A549 (cell line): Measurements from ENCODE around the gene CACNA1C. TPM values are rescaled to one million over a fixed set of nuclear protein-coding genes. Genes with fewer than 3 reads are reported as not detected.

Experiments used
- ATAC-seq, 2 experiments: fragments of 200-7000 bp in 1 of 2; fragments of >200 bp in 1 of 2; cut with Nextera tagmentation in 1 of 2; cut with Tn5 transposase in 1 of 2; 3 replicates each; pipeline versions ENCODE4 v1.8.0 to v1.9.1; 2018 to 2020; ENCODE audit warnings: mild to moderate bottlenecking in 1 of 2, moderate library complexity in 1 of 2
- CTCF ChIA-PET: fragments of 300-600 bp; sonication (Branson Sonifier 250); formaldehyde crosslinking; extraction: SDS; loops from one replicate; lab custom pipeline; 2021; ENCODE audit warnings: antibody characterized with exemption, inconsistent platforms; lab: Yijun Ruan, JAX
- POLR2A ChIA-PET: fragments of 350-600 bp; formaldehyde crosslinking; extraction: SDS; loops from one replicate; lab custom pipeline; 2021; ENCODE audit warnings: antibody characterized with exemption, inconsistent platforms; lab: Yijun Ruan, JAX
- DNase-seq, 2 experiments: peaks; one replicate each; pipeline versions ENCODE4 v3.0.0 to v3.0.0-alpha.2; 2011 to 2016; ENCODE audit warnings: low read depth in 1 of 2, low spot score in 1 of 2
- FAIRE-seq: peaks from 2 replicates; lab custom pipeline; 2011; peaks lifted over from hg19 to GRCh38; lab: Jason Lieb, UNC
- H3K27ac ChIP-seq, 2 experiments: fragments of >200 bp; sonication (Bioruptor Twin); formaldehyde crosslinking; 3 replicates each; pipeline ENCODE4 v1.5.1; 2016 to 2017
- H3K4me1 ChIP-seq: fragments of >200 bp; sonication (Bioruptor Twin); formaldehyde crosslinking; 3 replicates; pipeline ENCODE4 v1.6.1; 2016
- H3K4me2 ChIP-seq: fragments of >200 bp; sonication (Bioruptor Twin); formaldehyde crosslinking; 3 replicates; pipeline ENCODE4 v1.6.1; 2016
- H3K4me3 ChIP-seq: fragments of >200 bp; sonication (Bioruptor Twin); formaldehyde crosslinking; 3 replicates; pipeline ENCODE4 v1.5.1; 2016
- H3K9me3 ChIP-seq: fragments of >200 bp; sonication (Bioruptor Twin); formaldehyde crosslinking; 3 replicates; pipeline ENCODE4 v1.6.1; 2016
- BHLHE40 ChIP-seq: IDR thresholded peaks from 2 replicates; pipeline ENCODE4 v1.6.1; 2012; ENCODE audit warnings: low read depth, low read length, inconsistent platforms
- CHD4 ChIP-seq: fragments of 200-600 bp; sonication (generic); IDR thresholded peaks from 2 replicates; pipeline ENCODE4 v1.6.1; 2016; ENCODE audit warnings: antibody characterized with exemption, mild to moderate bottlenecking, borderline replicate concordance
- CTCF ChIP-seq: fragments of >200 bp; sonication (Bioruptor Twin); formaldehyde crosslinking; IDR thresholded peaks from 3 replicates; pipeline ENCODE4 v1.5.1; 2016
- EHMT2 ChIP-seq: fragments of 200-600 bp; sonication (generic); IDR thresholded peaks from 2 replicates; pipeline ENCODE4 v1.6.1; 2016; ENCODE audit warnings: antibody characterized with exemption, low read depth, mild to moderate bottlenecking, moderate library complexity
- FOXS1 ChIP-seq: fragments of 250-450 bp; sonication (Bioruptor Pico); IDR thresholded peaks from 2 replicates; pipeline ENCODE4 v1.5.0; 2020; ENCODE audit warnings: mild to moderate bottlenecking, moderate library complexity
- GATA3 ChIP-seq: IDR thresholded peaks from 2 replicates; pipeline ENCODE4 v1.6.1; 2012; ENCODE audit warnings: borderline replicate concordance
- HDAC2 ChIP-seq: fragments of 200-600 bp; sonication (generic); IDR thresholded peaks from 2 replicates; pipeline ENCODE4 v1.6.1; 2016
- HEYL ChIP-seq: fragments of 250-450 bp; sonication (Bioruptor Pico); IDR thresholded peaks from 2 replicates; pipeline ENCODE4 v1.8.0; 2021; ENCODE audit warnings: mild to moderate bottlenecking, moderate library complexity
- HOXA7 ChIP-seq: fragments of 250-450 bp; sonication (Bioruptor Pico); IDR thresholded peaks from 2 replicates; pipeline ENCODE4 v1.5.0; 2020; ENCODE audit warnings: mild to moderate bottlenecking, moderate library complexity
- HOXB13 ChIP-seq: fragments of 250-450 bp; sonication (Bioruptor Pico); IDR thresholded peaks from 2 replicates; pipeline ENCODE4 v1.5.0; 2020; ENCODE audit warnings: low read depth, mild to moderate bottlenecking, moderate library complexity
- HOXB5 ChIP-seq: fragments of 250-450 bp; sonication (Bioruptor Pico); IDR thresholded peaks from 2 replicates; pipeline ENCODE4 v1.5.0; 2020; ENCODE audit warnings: mild to moderate bottlenecking, moderate library complexity
- JUNB ChIP-seq: fragments of >200 bp; sonication (Bioruptor Twin); formaldehyde crosslinking; IDR thresholded peaks from 2 replicates; pipeline ENCODE4 v1.6.1; 2016
- KDM5A ChIP-seq: fragments of 200-600 bp; sonication (generic); IDR thresholded peaks from 2 replicates; pipeline ENCODE4 v1.6.1; 2016; ENCODE audit warnings: antibody characterized with exemption, mild to moderate bottlenecking
- MYC ChIP-seq: IDR thresholded peaks from 2 replicates; pipeline ENCODE4 v1.6.1; 2012; ENCODE audit warnings: mild to moderate bottlenecking, inconsistent platforms, low read length, improper control_type of control experiment, borderline replicate concordance
- NR3C1 ChIP-seq: fragments of >200 bp; sonication (Bioruptor Twin); formaldehyde crosslinking; IDR thresholded peaks from 3 replicates; pipeline ENCODE4 v1.6.1; 2017
- POLR2AphosphoS2 ChIP-seq: conservative IDR thresholded peaks from 2 replicates; pipeline ENCODE4 v1.6.1; 2012; ENCODE audit warnings: low read length, improper control_type of control experiment, inconsistent platforms
- RAD21 ChIP-seq, 2 experiments: fragments of >200 bp in 1 of 2; sonication (Bioruptor Twin) in 1 of 2; formaldehyde crosslinking in 1 of 2; IDR thresholded peaks in 1 of 2; conservative IDR thresholded peaks in 1 of 2; 2 replicates in 1 of 2; 3 replicates in 1 of 2; pipeline ENCODE4 v1.6.1; 2012 to 2018; ENCODE audit warnings: inconsistent platforms in 1 of 2
- RFX5 ChIP-seq: fragments of 450-650 bp; IDR thresholded peaks from 2 replicates; pipeline ENCODE4 v1.7.1; 2014; ENCODE audit warnings: antibody characterized with exemption, mild to moderate bottlenecking, moderate library complexity
- RNF2 ChIP-seq: fragments of 200-600 bp; sonication (generic); IDR thresholded peaks from 2 replicates; pipeline ENCODE4 v1.6.1; 2016; ENCODE audit warnings: low read depth, mild to moderate bottlenecking, antibody characterized with exemption, moderate library complexity, borderline replicate concordance
- SMC3 ChIP-seq: fragments of >200 bp; sonication (Bioruptor Twin); formaldehyde crosslinking; IDR thresholded peaks from 3 replicates; pipeline ENCODE4 v1.6.1; 2018; ENCODE audit warnings: inconsistent platforms
- ZC3H11A ChIP-seq: fragments of 450-650 bp; IDR thresholded peaks from 2 replicates; pipeline ENCODE4 v1.6.1; 2014; ENCODE audit warnings: antibody characterized with exemption, mild to moderate bottlenecking
- ZFP36 ChIP-seq: fragments of 450-650 bp; IDR thresholded peaks from 2 replicates; pipeline ENCODE4 v1.6.1; 2014; ENCODE audit warnings: borderline replicate concordance; ENCODE audit not compliant: partially characterized antibody
- ZSCAN20 ChIP-seq: fragments of 250-450 bp; sonication (Bioruptor Pico); IDR thresholded peaks from 2 replicates; pipeline ENCODE4 v1.8.0; 2022; ENCODE audit warnings: mild to moderate bottlenecking, moderate library complexity
- WGBS: methylation state at CpG from one replicate; pipeline ENCODE4 v1.1.6; 2017; ENCODE audit errors: missing lambda C conversion rate; 5-methylcytosine and 5-hydroxymethylcytosine counted together
- polyA plus RNA-seq, 4 experiments: library from polyadenylated mRNA; depleted of rRNA in 3 of 4; stranded (reverse); fragments of >200 nt; fragmentation: RNase III in 1 of 4; extraction: RNeasy Plus Mini Kit Qiagen cat#74134 plus additional on column Dnase treatment in 1 of 4; gene quantifications; 2 replicates in 3 of 4; 3 replicates in 1 of 4; pipeline ENCODE4 v1.2.3, GENCODE V29; 2011 to 2017
- TF ChIP-seq, protein P1 (sequence below): IDR thresholded peaks from 2 replicates; pipeline ENCODE4 v1.6.1; 2012; ENCODE audit warnings: low read depth, borderline replicate concordance
- TF ChIP-seq, protein P2 (sequence below): IDR thresholded peaks from 2 replicates; pipeline ENCODE4 v1.6.1; 2012

The CACNA1C gene
- polyA plus RNA-seq, 2 of the 4 experiments (the other 2 are of a cell fraction): not detected

DNA sequence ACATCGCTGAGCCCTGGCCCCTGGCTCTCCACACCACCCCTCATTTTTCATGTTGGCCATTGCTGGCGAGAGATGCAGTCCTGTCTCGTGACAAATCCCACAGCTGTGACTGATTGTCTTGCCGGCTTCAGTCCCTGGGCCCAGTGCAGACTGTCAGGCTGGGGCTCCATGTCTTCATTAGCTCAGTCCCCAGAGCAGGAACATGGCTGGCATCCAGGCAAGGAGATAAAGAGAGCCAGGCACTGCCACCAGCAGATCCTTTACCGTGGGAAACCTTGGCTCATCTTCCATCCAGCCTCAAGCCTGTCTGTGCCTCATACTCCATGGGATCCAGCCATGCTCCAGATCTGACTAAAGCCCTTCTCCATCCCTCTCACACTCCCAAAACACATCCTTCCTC lies 457.3 kb downstream of the CACNA1C start:
- Histone ChIP-seq H3K4me2 (no peak overlapping the region), H3K9me3 (no peaks in the 10 kb centered on the region), H3K27ac (no peak overlapping the region), H3K4me1 (no peaks in the 10 kb centered on the region)
- POLR2A ChIA-PET: no interaction called here
- DNase-seq (no peak), FAIRE-seq (no peak), ATAC-seq (no peak)
- 2% methylated on average over 5 of the region's 5 CpGs for WGBS
- no peak for TF ChIP-seq MYC
- TF ChIP-seq EHMT2: no peak
- TF ChIP-seq FOXS1 (CRISPR knock-in tag): no peak
- no peak for TF ChIP-seq NR3C1
- TF ChIP-seq HEYL (CRISPR knock-in tag): no peak
- TF ChIP-seq HDAC2: no peak
- no peak for TF ChIP-seq HOXB13
- no peak for TF ChIP-seq HOXA7 (CRISPR knock-in tag)
- TF ChIP-seq ZSCAN20 (CRISPR knock-in tag): no peak
- no peak for TF ChIP-seq JUNB
- TF ChIP-seq, protein P1, sequence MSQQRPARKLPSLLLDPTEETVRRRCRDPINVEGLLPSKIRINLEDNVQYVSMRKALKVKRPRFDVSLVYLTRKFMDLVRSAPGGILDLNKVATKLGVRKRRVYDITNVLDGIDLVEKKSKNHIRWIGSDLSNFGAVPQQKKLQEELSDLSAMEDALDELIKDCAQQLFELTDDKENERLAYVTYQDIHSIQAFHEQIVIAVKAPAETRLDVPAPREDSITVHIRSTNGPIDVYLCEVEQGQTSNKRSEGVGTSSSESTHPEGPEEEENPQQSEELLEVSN: no peak
- TF ChIP-seq RFX5: no peak
- no peak for TF ChIP-seq KDM5A
- TF ChIP-seq CHD4: no peak
- TF ChIP-seq RNF2: no peak
- TF ChIP-seq GATA3: no peak
- no peak for TF ChIP-seq HOXB5
- TF ChIP-seq ZC3H11A: no peak
- TF ChIP-seq RAD21 (conservative IDR thresholded peaks at IDR 0.05 in 1 of 2, IDR thresholded peaks at IDR 0.05 in 1 of 2): no peak
- TF ChIP-seq CTCF: no peak
- TF ChIP-seq, all 56 proteins: peak for 0
- no peak overlapping the region for H3K4me3 ChIP-seq
- CTCF ChIA-PET: no interaction called here

DNA sequence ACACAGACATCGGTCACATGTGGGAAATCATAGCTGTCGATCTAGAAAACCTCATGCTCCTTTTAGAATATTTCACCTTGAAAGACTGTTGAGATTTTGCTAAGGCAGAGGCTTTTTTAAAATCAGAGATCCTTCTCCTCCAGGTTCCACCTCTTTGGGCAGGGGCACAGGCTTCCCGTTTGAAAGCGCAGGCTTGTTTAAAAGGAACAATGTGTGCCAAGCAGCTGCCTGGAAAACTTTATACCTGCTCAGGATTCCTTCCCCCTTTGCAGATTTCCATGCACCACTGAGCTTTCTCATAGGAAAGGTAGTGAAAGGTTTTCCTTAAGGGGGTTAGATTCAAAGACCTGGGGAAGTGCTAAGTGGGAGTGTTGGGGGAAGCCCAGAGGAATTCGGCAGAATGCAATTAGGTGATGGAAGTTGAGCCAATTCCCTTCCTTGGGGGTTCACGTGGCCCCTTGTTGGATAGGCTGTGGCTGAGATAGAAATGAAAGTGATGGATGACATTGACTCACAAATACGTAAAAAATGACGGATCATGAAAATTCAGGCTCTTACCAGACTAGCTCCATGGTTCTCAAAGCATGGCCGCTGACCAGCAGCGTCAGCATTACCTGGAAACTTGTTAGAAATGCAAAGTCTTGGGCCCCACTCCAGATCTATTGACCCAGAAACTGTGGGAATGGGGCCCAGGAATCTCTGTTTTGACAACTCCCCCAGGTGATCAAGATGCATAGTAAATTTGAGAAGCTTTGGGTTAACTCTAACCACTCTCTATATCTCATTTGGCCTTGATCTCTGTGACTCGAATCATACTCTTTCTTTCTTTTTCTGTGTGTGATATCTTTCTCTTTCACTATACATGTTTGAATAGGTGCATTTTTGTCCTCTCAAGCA lies 460.6 kb downstream of the CACNA1C start:
- DNase-seq (no peak), ATAC-seq (no peak), FAIRE-seq (no peak)
- no peak overlapping the region for H3K4me2 ChIP-seq
- CTCF ChIA-PET: interaction anchor here (0.7 kb wide), 1 partner anchor 14 kb away, joined by 3 read pairs; no protein-coding TSS in a partner anchor
- H3K9me3 ChIP-seq: no peaks in the 10 kb centered on the region
- H3K4me3 ChIP-seq: no peak overlapping the region
- H3K27ac ChIP-seq: no peak overlapping the region
- no peaks in the 10 kb centered on the region for H3K4me1 ChIP-seq
- POLR2A ChIA-PET: no interaction called here
- TF ChIP-seq, protein P2, sequence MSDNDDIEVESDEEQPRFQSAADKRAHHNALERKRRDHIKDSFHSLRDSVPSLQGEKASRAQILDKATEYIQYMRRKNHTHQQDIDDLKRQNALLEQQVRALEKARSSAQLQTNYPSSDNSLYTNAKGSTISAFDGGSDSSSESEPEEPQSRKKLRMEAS: no peak
- TF ChIP-seq BHLHE40 (no peak), POLR2AphosphoS2 (no peak), ZFP36 (no peak), SMC3 (no peak)
- 14% methylated on average over 11 of the region's 11 CpGs for WGBS
